TTC549 (cell line): ENCODE measurements around the gene ZNF106.

Experiments used
- FAIRE-seq: peaks from 2 replicates; lab custom pipeline; 2012; peaks lifted over from hg19 to GRCh38; lab: Jason Lieb, UNC

The ZNF106 gene

GRCh38 chr15:42474827-42475226 lies 16.1 kb downstream of the ZNF106 start:
- no peak for FAIRE-seq

- no peak for FAIRE-seq
Observed at GRCh38 chr15:42471002-42471401, 19.9 kb downstream of the ZNF106 start.

- no peak for FAIRE-seq
Observed at GRCh38 chr15:42465520-42466259, 25.3 kb downstream of the ZNF106 start.

GRCh38 chr15:42461261-42461660 lies 29.7 kb downstream of the ZNF106 start:
- no peak for FAIRE-seq

- no peak for FAIRE-seq
Observed at GRCh38 chr15:42457445-42458442, 33.2 kb downstream of the ZNF106 start.

- no peak for FAIRE-seq
Observed at GRCh38 chr15:42456971-42457370, 34.0 kb downstream of the ZNF106 start.

- FAIRE-seq = no peak
Observed at GRCh38 chr15:42456531-42456930, 34.4 kb downstream of the ZNF106 start.

GRCh38 chr15:42453826-42454225 lies 37.1 kb downstream of the ZNF106 start:
- no peak for FAIRE-seq

- no peak for FAIRE-seq
Observed at GRCh38 chr15:42450425-42450790, 40.5 kb downstream of the ZNF106 start.

GRCh38 chr15:42449770-42450424 lies 41.0 kb downstream of the ZNF106 start:
- no peak for FAIRE-seq

- no peak for FAIRE-seq
Observed at GRCh38 chr15:42448281-42448680, 42.7 kb downstream of the ZNF106 start.

- no peak for FAIRE-seq
Observed at GRCh38 chr15:42447599-42447998, 43.3 kb downstream of the ZNF106 start.

GRCh38 chr15:42445551-42445950 lies 45.4 kb downstream of the ZNF106 start:
- FAIRE-seq = no peak

GRCh38 chr15:42444415-42445063 lies 46.4 kb downstream of the ZNF106 start:
- FAIRE-seq = no peak

GRCh38 chr15:42427429-42428223 lies 63.3 kb downstream of the ZNF106 start:
- no peak for FAIRE-seq

GRCh38 chr15:42421376-42421775 lies 69.6 kb downstream of the ZNF106 start:
- no peak for FAIRE-seq

- no peak for FAIRE-seq
Observed at GRCh38 chr15:42419369-42419768, 71.6 kb downstream of the ZNF106 start.

- no peak for FAIRE-seq
Observed at GRCh38 chr15:42413920-42414319, 77.0 kb downstream of the ZNF106 start.

- FAIRE-seq = no peak
Observed at GRCh38 chr15:42411884-42412283, 79.1 kb downstream of the ZNF106 start.

- FAIRE-seq = no peak
Observed at GRCh38 chr15:42409011-42409410, 81.9 kb downstream of the ZNF106 start.

- FAIRE-seq = no peak
Observed at GRCh38 chr15:42408178-42408577, 82.8 kb downstream of the ZNF106 start.
